Measurements from ENCODE around the gene MIS18BP1. TPM values are rescaled to one million over a fixed set of nuclear protein-coding genes. Genes with fewer than 3 reads are reported as not detected.

The MIS18BP1 gene
- total RNA-seq, 1 donor from 2014 or later, result 42.3 TPM

- no peak for DNase-seq (ENCODE audit: extremely low spot score, unreplicated experiment)
- Mint-ChIP-seq H3K27me3 (no peaks in the 10 kb centered on the region), H3K4me1 (ENCODE audit: unreplicated experiment) (no peaks in the 10 kb centered on the region), H3K9me3 (no peaks in the 10 kb centered on the region), H3K36me3 (peaks cover 4% of the 10 kb centered on the region), H3K27ac (no peak overlapping the region), H3K4me3 (no peak overlapping the region)
- no peak for TF ChIP-seq CTCF (conservative IDR thresholded peaks at IDR 0.05)
Measured at GRCh38 chr14:45194964-45195363, 58.0 kb downstream of the MIS18BP1 start.

- no peaks in the 10 kb centered on the region for H3K4me1 Mint-ChIP-seq (ENCODE audit: unreplicated experiment)
Measured at GRCh38 chr14:45185100-45185814, 67.7 kb downstream of the MIS18BP1 start.

GRCh38 chr14:45181806-45182205 lies 71.2 kb downstream of the MIS18BP1 start:
- H3K9me3 Mint-ChIP-seq, result no peaks in the 10 kb centered on the region
- H3K4me3 Mint-ChIP-seq, result no peak overlapping the region
- H3K4me1 Mint-ChIP-seq (ENCODE audit: unreplicated experiment), result no peaks in the 10 kb centered on the region
- DNase-seq (ENCODE audit: extremely low spot score, unreplicated experiment), result no peak
- no peak for TF ChIP-seq CTCF (conservative IDR thresholded peaks at IDR 0.05)
- H3K36me3 Mint-ChIP-seq, result no peaks in the 10 kb centered on the region
- H3K27me3 Mint-ChIP-seq, result no peaks in the 10 kb centered on the region
- no peak overlapping the region for H3K27ac Mint-ChIP-seq

More at GRCh38 chr14:45185100-45185814, 67.7 kb downstream of the MIS18BP1 start:
- Mint-ChIP-seq H3K36me3 (no peaks in the 10 kb centered on the region), H3K9me3 (no peaks in the 10 kb centered on the region), H3K27me3 (no peaks in the 10 kb centered on the region), H3K27ac (no peak overlapping the region), H3K4me3 (no peak overlapping the region)
- TF ChIP-seq CTCF (conservative IDR thresholded peaks at IDR 0.05), result no peak
- DNase-seq (ENCODE audit: extremely low spot score, unreplicated experiment), result no peak

- TF ChIP-seq CTCF (conservative IDR thresholded peaks at IDR 0.05), result no peak
- Mint-ChIP-seq H3K4me1 (ENCODE audit: unreplicated experiment) (no peaks in the 10 kb centered on the region), H3K4me3 (no peak overlapping the region), H3K27me3 (no peaks in the 10 kb centered on the region), H3K9me3 (no peaks in the 10 kb centered on the region), H3K36me3 (no peaks in the 10 kb centered on the region), H3K27ac (no peak overlapping the region)
- DNase-seq (ENCODE audit: extremely low spot score, unreplicated experiment), result no peak
Measured at GRCh38 chr14:45181329-45181728, 71.7 kb downstream of the MIS18BP1 start.

GRCh38 chr14:45177076-45177475 lies 75.9 kb downstream of the MIS18BP1 start:
- Mint-ChIP-seq H3K36me3 (no peaks in the 10 kb centered on the region), H3K27ac (no peak overlapping the region), H3K9me3 (no peaks in the 10 kb centered on the region), H3K4me3 (no peak overlapping the region), H3K4me1 (ENCODE audit: unreplicated experiment) (no peaks in the 10 kb centered on the region), H3K27me3 (no peaks in the 10 kb centered on the region)
- DNase-seq (ENCODE audit: extremely low spot score, unreplicated experiment), result no peak
- no peak for TF ChIP-seq CTCF (conservative IDR thresholded peaks at IDR 0.05)

All from type B pancreatic cell (in vitro differentiated cells).